Sigmoid colon (tissue), 4 donors: Measurements from ENCODE around the gene SCLY.

Source experiments
- POLR2A ChIP-seq, 2 donors: fragments of 450-650 bp; IDR thresholded peaks; one replicate each; pipeline ENCODE4 v1.6.1; 2016; ENCODE audit warnings: antibody characterized with exemption in 2 of 2, mild to moderate bottlenecking in 2 of 2, moderate library complexity in 2 of 2
- POLR2AphosphoS5 ChIP-seq, 4 donors: sonication (generic); formaldehyde crosslinking; IDR thresholded peaks; one replicate each; pipeline ENCODE4 v1.6.1; 2017; ENCODE audit warnings: antibody characterized with exemption in 4 of 4
- TF ChIP-seq, protein P1 (sequence below), 4 experiments: fragments of 450-650 bp in 3 of 4; fragments of 200-600 bp in 1 of 4; IDR thresholded peaks; one replicate each; pipeline ENCODE4 v1.5.1; 2016 to 2019; ENCODE audit warnings: antibody characterized with exemption in 4 of 4, mild to moderate bottlenecking in 3 of 4, moderate library complexity in 2 of 4

GRCh38 chr2:238130111-238130695 lies 69.4 kb downstream of the SCLY start:
- TF ChIP-seq, protein P1, sequence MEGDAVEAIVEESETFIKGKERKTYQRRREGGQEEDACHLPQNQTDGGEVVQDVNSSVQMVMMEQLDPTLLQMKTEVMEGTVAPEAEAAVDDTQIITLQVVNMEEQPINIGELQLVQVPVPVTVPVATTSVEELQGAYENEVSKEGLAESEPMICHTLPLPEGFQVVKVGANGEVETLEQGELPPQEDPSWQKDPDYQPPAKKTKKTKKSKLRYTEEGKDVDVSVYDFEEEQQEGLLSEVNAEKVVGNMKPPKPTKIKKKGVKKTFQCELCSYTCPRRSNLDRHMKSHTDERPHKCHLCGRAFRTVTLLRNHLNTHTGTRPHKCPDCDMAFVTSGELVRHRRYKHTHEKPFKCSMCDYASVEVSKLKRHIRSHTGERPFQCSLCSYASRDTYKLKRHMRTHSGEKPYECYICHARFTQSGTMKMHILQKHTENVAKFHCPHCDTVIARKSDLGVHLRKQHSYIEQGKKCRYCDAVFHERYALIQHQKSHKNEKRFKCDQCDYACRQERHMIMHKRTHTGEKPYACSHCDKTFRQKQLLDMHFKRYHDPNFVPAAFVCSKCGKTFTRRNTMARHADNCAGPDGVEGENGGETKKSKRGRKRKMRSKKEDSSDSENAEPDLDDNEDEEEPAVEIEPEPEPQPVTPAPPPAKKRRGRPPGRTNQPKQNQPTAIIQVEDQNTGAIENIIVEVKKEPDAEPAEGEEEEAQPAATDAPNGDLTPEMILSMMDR (IDR thresholded peaks at IDR 0.05): no peak
- TF ChIP-seq POLR2A (IDR thresholded peaks at IDR 0.05) (no peak), POLR2AphosphoS5 (IDR thresholded peaks at IDR 0.05) (no peak)
